SJCRH30 (cell line): ENCODE data around the gene DCLRE1C. TPM values are rescaled to one million over a fixed set of nuclear protein-coding genes. Genes with fewer than 3 reads are reported as not detected.

Experiments
- total RNA-seq: library from RNA; depleted of rRNA; stranded (reverse); fragments of >200 nt; shearing (Covaris generic); gene quantifications from 2 replicates; pipeline ENCODE4 v1.2.3, GENCODE V29; 2014; rRNA removed

DCLRE1C gene
- total RNA-seq, 1 experiment from 2014 or later: 14.9 TPM

Other genes starting within 250 kb of the DCLRE1C start
- gene FAM107B, start 179.2 kb downstream of the DCLRE1C start, total RNA-seq: 17.7 and 21.7 TPM in 2 replicates
- 0.81 TPM in 1 of 2 replicates, not detected in the other for gene CDNF, start 116.1 kb downstream of the DCLRE1C start, total RNA-seq
- 41.8 and 49.9 TPM in 2 replicates for gene HSPA14, start 115.8 kb downstream of the DCLRE1C start, total RNA-seq
- 25.1 and 25.2 TPM in 2 replicates for gene MSANTD7, start 115.8 kb downstream of the DCLRE1C start, total RNA-seq
- 63.3 and 72.7 TPM in 2 replicates for gene SUV39H2, start 75.2 kb downstream of the DCLRE1C start, total RNA-seq
- gene MEIG1, start 5.3 kb upstream of the DCLRE1C start, total RNA-seq: not detected in 2 replicates
- gene OLAH, start 89.8 kb upstream of the DCLRE1C start, total RNA-seq: not detected in 2 replicates
- 7.8 and 8.9 TPM in 2 replicates for gene ACBD7, start 134.7 kb upstream of the DCLRE1C start, total RNA-seq
- 10.9 and 13.8 TPM in 2 replicates for gene RPP38, start 143.3 kb upstream of the DCLRE1C start, total RNA-seq
- 22.8 and 22.9 TPM in 2 replicates for gene NMT2, start 214.6 kb upstream of the DCLRE1C start, total RNA-seq